NCI-H1105 (cell line): ENCODE data around the gene HEPACAM.
"Not testable (repeated sequence)": the region's sequence is repeated elsewhere in the genome, so short reads cannot be mapped to it uniquely, and the experiment has no call there.

ENCODE experiments used
- DNase-seq: peaks from one replicate; lab custom pipeline; 2025; lab: John Stamatoyannopoulos, UW

Gene HEPACAM

DNA sequence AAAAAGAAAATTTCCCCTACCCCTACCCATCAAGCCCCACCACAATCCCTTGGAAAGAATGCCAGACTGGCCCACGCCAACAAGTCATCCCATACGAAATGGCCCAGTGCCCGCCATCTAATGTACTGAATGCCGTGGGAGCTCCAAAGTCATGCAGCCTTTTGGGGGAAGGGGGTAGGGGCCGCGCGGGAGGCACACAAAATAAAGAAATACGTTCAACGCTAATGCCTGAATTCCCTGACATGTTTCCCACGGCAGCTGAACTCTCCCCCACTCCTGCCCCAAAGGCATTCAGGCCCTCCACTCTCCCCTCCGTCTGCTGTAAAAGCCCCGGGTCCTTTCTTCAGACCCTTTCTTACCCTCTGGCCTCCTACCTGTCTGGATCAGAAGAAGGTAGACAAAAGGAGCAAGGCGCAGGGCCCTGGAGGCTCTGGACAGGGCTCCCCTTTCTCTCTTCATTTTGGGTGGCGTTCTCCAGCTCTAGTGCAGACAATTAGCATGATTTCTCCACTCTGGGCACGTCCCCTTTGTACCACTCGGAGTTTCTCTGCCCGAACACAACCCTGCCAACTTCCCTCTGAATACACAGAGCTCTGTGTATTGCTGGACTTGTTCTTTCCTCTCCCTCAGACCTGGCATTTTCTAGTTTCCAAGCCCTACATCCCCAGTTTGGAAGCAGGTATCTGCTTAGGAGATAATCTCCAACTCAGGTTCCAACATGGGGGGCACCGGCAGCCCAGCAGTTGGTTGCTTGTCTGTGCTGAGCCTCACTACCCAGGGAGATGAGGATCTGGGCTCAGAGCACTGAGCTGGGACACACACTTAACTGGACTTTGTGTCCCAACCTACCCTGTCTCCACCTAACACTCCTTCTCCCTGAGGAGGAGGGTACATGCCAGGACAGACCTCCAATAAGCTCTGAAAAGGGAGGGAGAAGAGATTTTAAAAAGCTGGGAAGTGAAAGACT is at the start of gene HEPACAM:
Gene HEPACAM (minus strand): TSS at position 500 of the 967 bp plus-strand sequence. CDS start 41 bp downstream, at position 459.
- DNase-seq, result no peak

- DNase-seq, result no peak
Observed at GRCh38 chr11:124984512-124984854, 48.6 kb upstream of the HEPACAM start.

GRCh38 chr11:124983674-124984511 is 48.0 kb upstream of the HEPACAM start:
- no peak for DNase-seq

DNA sequence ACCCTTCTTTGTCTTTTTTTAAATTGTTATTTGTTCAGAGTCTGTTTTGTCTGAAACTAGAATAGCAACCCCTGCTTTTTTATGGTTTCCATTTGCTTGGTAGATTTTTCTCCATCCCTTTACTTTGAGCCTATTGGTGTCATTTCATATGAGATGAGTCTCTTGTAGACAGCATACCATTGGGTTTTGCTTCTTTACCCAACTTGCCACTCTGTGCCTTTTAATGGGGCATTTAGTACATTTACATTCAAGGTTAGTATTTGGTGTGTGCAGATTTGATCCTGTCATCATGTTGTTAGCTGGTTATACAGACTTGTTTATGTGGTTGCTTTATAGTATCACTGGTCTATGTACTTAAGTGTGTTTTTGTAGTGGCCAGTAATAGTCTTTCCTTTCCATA is 46.2 kb upstream of the HEPACAM start:
- DNase-seq, result no peak

- DNase-seq, result no peak
Observed at GRCh38 chr11:124978316-124978715, 42.5 kb upstream of the HEPACAM start.

DNA sequence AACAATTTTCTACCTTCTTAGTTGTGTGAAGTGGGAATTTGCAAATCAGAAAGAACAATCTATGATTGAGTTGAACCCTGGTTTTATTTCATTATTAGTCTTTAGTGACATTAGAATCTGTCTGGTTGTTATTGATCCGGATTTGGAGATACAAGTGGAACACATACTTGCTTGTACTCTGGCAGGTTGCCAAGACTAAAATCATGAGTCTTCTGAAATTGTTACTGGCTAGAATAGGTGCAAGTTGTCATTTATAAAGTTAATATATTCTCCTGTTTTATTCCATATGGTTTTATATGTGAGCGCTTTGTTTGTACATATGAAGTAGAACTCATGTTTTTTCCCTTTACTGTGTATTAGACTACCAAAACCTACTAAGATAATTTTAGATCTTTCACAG is 41.2 kb upstream of the HEPACAM start:
- peak; percentile 22 for DNase-seq

DNA sequence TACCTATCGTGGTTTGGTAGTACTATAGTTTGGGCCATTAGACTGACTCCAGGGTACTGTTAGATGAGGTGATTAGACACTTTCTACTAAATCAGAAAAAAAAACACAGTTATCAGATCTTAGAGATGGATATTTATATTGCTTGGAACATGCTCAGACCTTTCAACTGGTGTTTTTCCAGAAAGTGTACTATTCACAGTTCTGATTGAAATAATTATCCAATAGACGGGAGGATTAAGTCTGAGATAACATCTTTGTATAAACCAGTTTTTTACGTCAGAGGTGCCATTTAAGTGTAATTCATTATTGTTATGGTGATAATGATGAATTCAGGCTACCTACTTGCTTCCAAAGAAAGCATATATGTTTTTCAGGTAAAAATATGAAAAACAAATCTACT is 40.7 kb upstream of the HEPACAM start:
- no peak for DNase-seq

DNA sequence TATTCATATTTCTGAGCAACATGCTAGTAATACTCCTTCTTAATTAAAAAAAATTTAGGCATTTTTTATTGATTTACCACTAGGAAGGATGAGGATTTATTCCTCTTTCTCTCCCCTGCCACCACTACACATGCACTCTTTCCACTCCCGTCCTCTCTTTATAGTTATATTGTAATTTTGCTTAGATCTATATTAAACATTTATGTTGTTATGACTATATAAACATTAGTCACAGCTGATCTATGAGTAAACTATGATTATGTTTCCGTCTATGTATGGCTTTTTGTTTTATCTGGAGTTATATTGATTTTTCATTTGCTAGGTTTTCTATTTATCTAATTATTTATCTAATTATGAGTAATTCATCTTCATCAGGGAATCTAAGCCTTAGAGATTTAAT is 36.0 kb upstream of the HEPACAM start:
- no peak for DNase-seq

DNA sequence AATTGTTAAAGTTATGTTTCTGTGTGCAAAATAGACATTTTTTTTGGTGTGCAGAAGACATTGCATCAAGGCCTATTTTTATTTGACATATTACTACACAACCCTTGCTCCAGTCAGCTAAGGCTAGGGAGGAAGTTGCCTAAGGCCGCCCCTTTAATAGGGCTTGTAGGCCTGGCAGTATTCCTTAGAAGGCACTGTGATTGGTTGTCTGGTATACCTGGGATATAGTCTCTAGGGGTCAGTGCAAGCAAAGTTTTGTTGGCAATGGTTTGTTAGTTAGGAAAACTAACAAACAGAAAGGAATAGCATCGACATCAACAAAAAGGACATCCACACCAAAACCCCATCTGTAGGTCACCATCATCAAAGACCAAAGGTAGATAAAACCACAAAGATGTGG is 35.1 kb upstream of the HEPACAM start:
- DNase-seq, result no peak

DNA sequence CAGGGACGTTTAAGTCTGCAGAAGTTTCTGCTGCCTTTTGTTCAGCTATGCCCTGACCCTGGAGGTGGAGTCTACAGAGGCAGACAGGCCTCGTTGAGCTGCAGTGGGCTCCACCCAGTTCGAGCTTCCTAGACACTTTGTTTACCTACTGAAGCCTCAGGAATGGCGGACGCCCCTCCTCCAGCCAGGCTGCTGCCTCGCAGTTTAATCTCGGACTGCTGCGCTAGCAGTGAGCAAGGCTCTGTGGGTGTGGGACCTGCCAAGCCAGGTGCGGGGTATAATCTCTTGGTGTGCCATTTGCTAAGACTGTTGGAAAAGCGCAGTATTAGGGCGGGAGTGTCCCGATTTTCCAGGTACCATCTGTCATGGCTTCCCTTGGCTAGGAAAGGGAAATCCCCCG is 32.4 kb upstream of the HEPACAM start:
- DNase-seq, result not testable (repeated sequence)

DNA sequence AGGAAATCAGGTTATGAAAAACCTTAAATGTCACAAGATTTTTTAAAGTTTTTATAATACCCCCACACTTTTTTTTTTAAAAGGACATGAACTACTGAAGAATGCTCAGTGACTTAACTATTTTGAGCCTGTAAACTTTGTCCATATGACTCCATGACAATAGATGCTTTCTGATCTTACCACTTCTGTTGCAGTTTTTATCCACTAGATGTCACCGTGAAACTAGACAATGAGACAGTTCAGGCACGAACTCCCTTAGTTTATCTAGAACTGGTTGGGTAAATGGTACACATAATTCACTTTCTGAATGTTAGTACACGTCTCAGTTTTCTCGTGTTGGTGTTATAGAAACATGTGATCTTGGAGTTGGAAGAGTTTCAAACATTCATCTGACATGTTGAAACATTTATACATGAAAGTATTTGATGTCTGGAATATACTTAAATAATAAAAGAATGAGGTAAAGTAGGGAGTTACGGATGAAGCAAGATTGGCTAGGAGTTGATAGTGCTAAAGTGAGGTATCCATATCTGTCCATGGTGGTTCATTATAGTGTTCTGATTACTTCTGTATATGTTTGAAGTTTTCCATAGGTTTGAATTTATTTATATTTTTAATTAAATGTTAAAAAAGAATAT is 26.2 kb upstream of the HEPACAM start:
- DNase-seq, result peak; percentile 63

- no peak for DNase-seq
Observed at GRCh38 chr11:124955035-124955434, 19.2 kb upstream of the HEPACAM start.

GRCh38 chr11:124954590-124954955 is 18.7 kb upstream of the HEPACAM start:
- no peak for DNase-seq

GRCh38 chr11:124953753-124954589 is 18.1 kb upstream of the HEPACAM start, which contains the start of gene CCDC15:
CCDC15 (plus strand) TSS chr11:124954202; CDS start chr11:124954733, 531 bp downstream.
- DNase-seq, result peak; percentile 100

DNA sequence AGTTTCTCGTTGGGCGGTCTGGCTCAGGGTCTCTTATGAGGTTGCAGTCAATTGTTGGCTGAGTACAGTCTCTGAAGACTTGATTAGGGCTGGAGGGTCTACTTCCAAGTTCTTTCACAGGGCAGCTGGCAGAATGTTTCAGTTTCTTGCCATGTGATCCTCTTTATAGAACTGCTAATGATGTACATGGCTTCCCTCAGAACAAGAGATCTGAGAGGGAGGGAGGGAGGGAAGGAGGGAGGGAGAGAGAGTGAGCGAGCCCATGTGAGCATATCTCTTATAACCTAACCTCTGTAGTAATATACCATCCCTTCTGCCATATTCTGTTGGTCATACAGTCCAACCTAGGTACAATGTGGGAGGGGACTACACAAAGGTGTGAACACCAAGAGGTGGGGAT is 15.5 kb upstream of the HEPACAM start:
- no peak for DNase-seq

DNA sequence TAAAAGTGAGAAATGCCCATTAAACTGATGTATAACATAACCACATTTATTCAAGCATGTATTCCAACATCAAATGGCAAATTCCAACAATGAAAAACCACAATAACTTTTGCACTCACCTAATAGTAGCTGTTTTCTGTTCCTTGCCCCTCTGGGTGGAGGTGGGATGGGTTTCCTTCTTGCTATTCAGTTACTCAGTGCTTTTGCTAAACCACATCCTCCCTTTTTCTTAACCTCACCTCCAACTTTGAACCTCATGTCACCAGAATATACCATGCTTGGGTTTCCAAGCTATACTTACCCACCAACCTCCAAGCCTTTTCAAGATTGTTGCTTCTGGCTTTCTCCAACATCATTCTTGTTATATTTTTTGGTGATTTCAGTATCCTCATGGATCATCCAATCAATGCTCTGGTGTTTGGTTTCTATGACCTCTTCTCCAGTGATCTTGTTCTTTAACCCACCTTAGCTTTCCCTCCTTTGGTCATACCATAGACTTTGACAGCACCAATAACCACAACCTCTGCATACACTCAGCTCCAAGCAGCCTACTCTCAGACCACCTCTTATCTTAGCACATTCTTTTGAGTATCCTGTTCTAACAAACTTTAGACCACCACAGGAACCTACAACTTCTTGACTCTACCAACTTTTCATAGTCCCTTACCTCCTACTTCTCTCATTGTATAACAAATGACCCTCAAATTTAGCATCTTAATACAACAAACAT is 14.9 kb upstream of the HEPACAM start:
- no peak for DNase-seq

GRCh38 chr11:124946735-124947141 is 10.9 kb upstream of the HEPACAM start:
- no peak for DNase-seq

DNA sequence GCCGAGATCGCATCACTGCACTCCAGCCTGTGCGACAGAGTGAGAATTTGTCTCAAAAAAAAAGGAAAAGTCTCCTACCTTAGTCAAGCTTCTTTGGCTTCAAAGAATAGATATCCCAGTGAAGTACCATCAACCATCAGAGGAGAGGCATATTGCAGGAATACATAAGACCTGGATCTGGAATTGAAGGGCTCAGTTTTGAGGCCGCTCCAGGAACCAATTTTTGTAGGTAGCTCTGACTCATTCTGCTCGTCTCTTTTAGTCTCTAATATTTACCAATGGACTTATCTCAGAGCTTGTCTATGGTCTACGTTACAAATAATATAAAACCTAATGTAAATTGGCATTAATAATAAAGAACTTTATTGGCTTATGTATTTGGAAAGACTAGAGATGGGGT is 10.0 kb upstream of the HEPACAM start:
- DNase-seq, result no peak

DNA sequence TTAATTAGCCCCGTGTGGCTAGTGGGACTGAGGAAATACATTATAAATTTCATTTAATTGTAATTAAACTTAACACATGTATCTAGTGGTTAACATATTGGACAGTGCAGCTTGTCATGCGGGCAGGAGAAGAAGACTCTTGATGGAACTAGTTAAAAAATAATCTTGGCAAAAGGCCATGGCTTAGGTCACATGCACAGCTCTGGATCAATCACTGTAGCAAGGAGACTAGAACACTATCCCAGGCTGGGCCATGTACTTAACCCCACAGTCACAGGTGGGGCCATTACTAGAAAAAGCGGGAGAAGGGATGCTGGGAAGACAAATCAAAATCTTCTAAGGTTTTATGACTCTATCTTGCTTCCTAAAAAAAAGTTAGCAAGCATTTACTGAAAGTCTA is 8.7 kb upstream of the HEPACAM start:
- no peak for DNase-seq

- no peak for DNase-seq
Observed at GRCh38 chr11:124943741-124944140, 7.9 kb upstream of the HEPACAM start.

GRCh38 chr11:124943254-124943616 is 7.4 kb upstream of the HEPACAM start:
- no peak for DNase-seq
